NCI-H510A (cell line): Measurements from ENCODE around the gene CA10.

ENCODE experiments used
- DNase-seq: peaks from one replicate; lab custom pipeline; 2025; lab: John Stamatoyannopoulos, UW

CA10 gene

DNA sequence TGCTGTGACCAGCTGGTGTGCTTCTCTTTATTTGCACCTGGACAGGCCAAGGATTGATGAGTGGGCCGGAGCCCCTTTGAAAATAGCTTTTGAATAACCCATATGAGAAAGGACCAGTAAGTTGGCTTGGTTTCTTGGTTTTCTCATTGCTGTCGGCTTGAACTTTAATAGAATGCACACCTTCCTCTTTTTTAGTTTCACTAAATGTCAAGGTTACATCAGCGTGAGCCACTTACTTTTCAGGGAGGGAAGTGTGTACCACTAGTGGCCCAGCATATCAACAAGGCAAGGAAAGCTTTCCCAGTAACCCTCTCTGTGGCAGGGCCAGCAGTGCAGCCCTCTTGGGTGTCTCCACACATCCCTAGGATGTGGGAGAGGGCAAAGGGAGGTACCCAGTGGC is 433.3 kb downstream of the CA10 start:
- no peak for DNase-seq

DNA sequence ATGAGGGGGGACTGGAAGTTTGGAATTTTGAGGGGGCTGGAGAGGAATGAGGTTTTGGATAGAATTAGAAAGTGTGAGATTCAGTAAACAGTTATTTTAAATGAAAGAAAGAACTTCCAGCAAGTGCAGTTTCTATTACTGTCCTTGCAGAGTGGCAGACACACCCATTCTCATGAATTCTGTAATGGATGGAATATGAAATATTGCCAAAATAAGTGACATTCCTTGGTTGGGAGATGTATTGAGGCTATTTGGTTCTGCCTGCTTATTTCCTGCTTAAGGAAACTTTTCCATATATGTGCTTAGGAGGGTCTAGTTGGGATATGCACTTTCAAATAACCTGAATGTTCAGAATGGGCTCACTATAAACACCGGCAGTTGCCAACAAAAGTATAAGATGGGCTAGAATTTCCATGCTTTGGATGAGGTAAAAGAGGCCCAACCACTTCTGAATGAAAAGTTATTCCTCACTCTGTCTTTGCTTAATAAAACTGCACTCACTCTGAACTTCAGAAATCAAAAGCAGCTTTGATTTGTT is 434.4 kb downstream of the CA10 start:
- no peak for DNase-seq

DNA sequence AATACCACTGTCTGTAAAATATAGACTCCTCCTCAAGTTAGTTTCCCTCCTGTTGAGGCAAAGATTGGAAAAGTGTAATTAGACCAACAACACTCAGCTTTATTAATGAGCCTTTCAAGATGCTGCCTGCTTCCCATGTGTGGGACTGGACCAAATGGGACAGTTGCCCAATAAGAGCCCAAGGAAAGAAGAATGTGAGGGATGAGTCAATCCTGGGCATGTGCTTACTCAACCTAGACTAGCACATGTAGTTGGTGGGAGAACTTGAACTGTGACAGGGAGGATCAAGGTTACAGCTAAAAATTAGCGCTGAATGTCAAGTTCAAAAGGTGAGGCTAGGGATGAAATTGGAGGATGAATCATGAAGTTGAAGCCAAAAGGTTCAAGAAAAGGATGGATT is 435.5 kb downstream of the CA10 start:
- DNase-seq, result no peak

DNA sequence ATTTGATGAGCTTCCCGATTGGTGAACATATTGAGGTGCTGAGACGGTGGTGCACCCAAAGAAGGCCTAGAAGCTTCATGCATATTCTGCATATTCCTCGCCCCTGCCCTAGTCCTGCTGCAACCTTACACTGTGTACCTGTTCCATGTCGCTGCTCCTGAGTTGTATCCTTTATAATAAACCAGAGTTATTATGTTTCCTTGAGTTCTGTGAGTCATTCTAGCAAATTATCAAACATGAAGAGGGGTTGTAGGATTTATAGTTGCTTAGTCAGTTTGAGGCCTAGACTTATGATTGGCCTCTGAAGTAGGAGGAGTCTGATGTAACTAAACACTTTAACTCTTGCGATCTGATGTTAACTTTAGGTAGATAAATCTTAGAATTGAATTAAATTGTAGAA is 436.8 kb downstream of the CA10 start:
- DNase-seq, result no peak

DNA sequence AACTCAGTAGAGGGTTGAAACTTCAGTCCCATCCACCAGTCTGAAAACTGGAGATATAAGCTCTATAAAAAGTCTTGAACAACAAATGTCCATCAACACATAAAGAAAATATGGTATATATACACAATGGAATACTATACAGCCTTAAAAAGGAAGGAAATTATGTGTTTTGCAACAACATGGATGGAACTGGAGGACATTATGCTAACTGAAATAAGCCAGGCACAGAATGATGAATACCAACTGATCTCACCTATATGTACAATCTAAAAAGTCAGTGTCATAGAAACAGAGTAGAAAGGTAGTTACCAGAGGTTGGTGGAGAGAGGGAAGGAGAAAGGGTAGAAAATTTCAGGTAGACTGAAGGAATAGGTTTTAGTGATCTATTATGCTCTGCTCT is 438.1 kb downstream of the CA10 start:
- DNase-seq, result no peak

DNA sequence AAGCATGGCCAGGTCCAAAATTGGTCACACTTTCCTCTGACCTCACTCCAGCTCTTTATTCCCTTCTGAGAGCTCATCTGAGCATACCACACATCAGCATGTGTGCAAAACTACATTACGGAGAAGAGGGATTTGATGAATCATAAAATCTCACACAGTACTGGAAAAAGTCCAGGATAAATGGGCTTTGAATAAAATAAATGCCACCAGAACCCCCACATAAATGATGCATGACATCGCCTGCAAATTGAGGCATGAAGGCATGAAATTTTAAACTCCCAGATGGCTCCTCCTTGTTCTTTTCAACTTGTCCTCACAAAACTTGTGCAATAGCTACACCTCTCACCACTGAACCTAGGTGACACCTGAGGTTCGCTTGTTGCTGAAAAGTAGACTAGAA is 439.5 kb downstream of the CA10 start:
- no peak for DNase-seq

DNA sequence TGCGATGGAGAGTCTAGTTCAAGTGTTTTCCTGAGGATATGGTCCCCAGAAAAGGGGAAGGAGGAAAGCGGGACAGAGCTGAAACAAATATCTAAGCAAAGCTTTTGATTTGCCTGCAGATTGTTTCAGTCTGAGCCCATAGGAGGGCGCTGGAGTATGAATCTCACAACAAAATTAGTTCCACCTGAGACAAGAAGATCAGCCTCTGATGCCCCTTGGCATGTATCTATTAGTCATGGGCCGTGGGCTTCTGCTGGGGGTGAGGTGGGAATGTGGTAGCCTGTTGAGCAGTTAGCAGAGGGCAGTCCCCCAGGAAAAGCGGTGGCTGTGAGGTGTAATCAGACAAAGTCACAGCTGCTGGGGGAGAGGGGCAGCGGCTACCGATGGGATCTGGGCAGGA is 446.9 kb downstream of the CA10 start:
- no peak for DNase-seq

DNA sequence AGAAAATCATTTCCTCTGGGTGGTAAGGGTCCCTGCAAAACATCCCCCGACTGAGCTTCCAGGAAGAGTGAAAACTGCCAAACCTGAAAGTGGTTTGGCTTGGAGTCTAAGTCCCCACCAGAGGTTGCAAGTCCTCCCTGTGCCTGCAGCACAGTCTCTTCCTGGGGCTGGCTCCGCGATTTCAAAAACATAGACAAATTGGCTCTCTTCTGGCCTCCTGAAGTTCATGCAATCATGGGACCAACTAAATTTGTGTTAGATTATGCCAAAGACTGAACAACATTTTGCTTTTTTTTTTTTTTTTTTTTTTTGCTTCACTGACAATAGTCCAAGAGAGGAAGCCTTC is 447.9 kb downstream of the CA10 start:
- no peak for DNase-seq

DNA sequence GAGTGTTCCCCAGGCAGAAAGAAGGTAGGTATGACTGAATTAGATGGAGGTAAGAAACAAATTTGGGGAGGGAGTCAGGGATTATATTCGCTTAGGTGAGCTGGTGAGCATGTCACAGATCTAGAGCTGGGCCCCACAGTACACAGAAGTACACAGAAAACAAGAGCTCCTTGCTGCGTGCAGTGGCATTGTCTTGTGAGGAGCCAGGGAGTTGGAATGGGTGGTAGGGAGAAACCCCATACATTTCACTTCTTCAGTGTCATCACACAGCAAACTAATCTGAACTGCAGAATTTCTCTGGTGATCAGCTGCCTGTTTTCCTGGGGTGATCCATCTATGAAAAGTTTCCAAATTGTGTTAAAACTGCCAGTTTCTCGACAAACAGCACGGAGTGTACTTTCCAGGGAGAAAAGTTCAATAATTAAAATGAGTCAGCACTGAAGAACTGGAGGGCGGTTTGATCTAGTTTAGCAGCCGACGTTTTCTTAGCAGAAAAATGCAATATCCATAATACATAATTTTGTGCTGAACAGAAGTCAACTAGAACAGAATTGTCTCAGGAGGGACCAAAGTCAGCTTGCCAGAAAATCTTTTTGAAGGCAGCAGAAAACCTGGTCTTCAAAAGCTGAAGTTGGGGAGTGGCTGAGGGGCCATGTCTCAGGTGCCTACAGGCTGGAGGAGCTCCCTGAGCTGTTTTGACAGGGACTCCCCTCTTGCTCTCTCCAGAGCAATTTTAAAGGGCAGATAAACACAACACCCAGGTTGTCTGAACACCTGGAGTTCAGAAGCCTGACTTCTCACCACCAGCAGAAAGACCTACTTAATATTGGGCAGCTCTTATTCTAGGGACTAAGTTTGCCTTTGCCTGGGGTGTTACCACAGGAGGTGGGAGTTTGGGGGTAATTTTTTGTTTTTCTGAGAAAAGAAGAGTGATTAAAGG is 448.6 kb downstream of the CA10 start:
- no peak for DNase-seq

DNA sequence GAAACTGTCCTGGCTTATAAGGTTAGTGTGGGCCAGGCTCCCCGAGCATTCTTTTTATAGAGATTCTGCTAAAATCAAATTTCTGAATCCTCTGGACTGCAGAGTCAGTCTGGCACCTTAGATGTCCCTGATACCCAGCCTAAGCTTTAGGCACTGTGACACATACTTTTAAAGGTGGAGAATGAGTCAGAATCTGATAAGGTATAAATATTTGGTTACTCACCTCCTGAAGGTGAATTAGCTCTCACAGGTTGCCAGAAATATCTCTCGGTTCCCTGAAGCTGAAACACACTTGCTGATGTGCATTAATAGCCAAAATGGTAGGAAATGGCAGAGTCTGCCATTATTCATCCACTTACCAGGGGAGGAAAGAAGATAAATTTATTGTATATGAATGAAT is 451.3 kb downstream of the CA10 start:
- no peak for DNase-seq

DNA sequence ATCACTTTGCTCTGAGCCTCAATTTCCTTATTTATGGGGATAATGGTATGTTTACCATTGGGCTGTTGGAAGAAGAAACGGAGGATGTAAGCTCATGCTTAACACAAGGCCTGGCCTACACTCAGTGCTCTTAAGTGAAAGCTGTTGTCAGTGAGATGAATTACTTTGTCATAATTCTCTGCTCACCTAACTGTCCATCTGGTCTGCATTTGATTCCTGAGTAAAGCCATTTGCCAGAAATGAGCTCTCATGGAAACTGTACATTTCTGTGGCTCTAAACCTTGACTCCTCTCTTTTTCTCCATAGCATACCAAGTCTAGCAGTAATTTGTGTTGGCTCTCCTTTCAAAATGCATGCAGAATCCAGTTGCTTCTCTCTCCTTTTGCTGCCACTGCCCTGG is 452.4 kb downstream of the CA10 start:
- no peak for DNase-seq

DNA sequence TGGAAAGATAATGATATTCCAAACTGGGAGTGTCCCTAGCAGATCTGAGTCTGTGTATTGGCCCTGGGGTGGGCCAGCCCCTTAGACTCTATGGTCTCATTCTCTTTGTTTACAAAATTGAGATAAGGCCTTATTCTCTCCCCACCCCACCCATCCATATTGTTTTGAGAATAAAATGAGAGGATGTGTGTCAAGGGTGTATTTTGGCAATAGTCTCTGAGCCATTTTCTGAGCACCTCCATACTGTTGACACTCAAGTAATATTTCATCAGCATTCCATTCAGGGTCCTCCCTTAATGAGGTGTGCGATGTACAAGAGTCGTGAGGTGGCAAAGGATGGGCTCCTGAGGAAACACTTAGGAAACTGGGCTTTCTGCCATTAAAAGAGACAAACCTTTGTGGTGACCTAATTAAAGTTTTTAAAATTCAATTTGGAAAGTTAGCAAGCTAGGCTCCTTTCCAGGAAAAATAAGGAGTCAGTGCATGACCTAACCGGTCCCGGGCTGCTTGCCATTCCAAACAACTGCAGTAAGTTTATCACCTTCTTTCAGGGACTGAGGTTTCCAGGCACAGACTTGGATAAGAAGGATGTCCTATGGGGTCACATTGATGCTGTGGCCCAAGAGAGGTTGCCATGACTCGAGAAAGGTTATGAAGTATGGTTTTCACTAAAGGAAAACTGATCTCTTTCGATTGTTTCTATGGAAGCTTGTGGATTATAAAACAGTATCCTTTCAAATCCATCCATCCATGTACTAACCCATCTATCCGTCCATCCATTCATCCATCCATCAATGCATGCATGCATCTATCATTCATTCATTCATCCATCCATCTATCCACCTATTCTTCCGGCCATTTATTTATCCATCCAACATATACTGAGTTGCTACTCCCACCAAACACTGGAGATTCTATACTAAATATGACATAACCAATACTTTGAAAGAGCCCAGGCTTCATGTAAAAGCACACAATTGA is 454.9 kb downstream of the CA10 start:
- DNase-seq, result no peak

DNA sequence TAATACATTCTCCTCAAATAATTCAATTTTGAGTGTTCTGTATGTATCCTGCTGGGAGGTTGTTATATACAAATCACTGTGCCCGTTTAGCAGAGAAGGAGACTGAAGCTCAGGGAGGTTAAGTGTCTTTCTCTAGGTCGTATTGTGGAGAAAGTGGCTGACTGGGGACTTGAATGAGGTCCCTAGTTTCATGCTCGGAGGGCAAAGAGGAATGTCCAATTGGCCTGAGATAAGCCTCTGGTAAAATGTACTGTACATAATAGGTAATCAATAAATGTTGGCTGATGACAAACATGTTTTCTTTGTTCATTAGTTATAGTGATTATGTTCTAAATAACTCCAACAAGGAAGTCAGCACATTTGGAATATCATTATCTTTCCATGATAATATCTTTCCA is 455.6 kb downstream of the CA10 start:
- no peak for DNase-seq

DNA sequence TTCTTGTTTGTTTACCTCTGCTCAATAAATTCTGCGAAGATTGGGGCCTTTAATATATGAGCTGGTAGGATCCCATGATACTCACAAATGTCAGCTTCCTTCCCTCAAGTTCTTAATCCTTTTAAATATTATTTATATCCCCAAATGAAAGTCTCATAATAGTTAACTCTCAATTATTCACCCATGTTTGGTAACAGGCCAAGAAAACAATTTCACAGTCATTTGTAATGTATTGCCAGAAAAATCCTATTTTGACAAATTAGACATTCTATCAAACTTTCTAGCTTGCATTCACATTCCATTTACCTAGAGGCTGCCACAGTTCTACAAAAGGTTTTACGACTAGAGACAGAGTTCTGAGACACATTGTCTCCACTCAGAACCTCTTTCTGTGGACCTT is 457.0 kb downstream of the CA10 start:
- no peak for DNase-seq

DNA sequence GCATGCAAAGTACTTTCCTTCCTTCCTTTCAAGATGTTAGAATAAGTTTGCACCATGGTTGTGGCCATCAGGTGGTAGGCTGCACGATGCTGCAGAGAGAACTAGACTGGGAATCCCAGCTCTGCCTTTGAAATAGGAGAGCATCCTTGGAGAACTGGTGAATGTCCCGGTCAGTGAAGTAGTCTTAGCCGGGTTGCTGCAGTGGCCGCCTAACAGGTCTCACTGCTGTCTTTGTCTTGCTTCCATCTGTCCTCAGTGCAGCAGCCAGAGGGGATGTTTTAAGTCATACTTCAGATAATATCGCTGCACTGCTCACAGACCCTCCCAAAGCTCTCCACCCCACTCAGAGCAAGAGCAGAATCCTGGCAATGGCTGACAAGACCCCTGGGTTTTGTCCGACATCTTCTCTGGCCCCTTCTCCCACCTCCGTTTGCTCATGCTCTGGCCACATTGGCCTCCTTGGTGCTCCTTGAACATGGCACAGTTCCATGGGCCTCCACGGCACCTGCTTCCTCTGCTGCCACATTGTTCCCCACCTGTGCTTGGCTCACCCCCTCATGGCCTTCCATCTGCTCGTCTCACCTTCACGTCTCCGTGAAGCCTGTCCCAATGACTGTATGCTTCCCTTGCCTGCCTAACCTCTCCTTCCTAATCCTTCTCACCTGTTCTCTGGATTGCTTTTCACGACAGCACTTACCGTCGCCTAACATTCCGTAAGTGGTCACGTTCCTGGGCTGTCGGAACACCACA is 458.3 kb downstream of the CA10 start:
- DNase-seq, result no peak

DNA sequence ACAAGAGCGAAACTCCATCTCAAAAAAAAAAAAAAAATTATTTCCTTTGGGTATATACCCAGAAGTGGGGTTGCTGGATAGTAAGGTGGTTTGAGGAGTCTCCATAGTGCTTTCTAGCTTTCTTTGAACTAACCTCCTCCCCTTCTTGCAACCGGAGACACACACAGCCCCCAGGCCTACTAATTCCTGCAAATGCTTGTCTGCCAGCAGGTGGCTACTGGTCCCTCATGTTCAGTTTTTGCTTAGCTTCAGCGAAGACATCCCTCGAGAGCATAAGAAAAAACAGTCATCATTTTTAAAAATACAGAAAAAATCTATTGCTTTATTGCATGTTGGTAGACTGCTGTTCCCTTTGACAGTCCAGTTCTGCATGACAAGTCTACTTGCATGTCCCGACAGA is 459.2 kb downstream of the CA10 start:
- no peak for DNase-seq

DNA sequence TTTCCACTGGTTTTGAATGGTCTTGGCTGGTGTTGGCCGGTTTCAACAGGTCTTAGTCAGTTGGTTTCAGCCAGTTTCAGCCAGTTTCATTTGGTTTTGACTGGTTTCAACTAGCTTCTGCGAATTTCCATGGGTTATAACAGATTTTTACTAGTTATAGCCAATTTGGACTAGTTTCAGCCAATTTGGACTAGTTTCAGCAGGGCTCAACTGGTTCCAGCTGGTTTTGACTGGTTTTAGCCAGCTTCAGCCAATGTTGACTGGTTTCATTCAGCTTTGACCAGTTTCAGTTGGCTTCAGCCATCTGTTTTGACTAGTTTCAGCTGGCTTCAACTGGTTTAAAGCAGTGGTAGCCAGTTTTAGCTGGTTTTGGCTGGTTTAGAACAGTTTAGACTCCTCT is 465.6 kb downstream of the CA10 start:
- DNase-seq, result no peak

DNA sequence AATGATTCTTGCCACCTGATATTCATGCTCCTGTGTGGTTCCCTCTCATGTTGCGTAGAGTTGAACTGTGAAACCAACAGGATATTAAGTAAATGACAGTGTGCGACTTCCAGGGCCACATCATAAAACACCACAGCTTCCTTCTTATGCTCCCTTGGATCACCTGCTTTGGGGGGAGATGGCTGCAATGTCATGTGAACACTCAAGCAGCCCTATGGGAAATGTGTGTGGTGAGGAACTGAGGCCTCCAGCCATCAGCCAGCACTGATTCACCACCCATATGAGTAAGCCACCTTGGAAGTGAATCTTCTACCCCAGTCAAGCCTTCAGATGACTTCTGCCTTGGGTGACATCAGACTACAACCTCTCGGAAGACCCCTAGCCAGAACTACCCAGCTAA is 470.6 kb downstream of the CA10 start:
- no peak for DNase-seq

DNA sequence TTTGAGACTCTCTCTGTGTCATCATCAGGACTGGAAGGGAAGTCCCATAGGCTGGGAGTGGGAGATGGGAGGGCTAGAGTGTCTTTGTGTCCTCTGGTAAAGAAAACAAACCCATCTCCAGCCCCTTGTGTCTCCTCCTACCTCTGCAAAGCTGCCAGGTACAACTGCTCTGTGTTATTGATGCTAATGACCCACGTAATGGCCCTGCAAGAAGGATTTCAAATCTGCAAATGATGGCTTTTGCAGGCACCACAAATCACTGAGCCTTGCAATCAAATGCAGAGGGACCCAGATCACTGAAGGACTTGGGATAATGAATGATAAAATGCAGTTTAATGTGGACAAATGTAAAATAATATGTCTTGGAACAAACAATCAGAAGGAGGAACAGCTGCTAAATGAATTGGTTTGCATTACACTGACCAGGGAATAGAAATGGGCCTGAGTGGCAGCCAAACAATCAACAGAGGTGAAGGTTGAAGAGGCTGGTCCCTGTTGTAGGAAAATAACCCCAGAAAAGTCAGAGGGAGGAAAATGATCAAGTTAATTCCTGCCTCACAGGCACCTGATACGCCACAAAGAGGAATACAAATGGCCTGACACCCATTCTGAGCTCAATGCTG is 473.1 kb downstream of the CA10 start:
- no peak for DNase-seq

DNA sequence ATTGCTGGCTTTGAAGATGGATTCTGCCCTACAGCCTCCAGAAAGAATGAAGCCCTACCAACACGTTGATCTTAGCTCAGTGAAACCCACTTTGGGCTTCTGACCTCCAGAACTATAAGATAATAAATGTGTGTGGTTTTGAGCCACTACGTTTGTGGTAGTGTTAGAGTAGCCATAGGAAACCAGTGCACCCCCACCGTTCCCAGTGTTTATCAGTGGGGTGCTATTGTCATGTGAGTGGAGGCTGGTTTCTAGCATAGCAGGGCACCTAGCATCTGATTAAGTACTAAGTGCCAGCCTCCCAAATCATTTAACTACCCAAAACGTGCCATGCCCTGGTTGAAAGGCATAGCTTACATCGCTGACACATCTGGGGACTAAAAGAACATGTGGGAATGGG is 474.3 kb downstream of the CA10 start:
- DNase-seq, result no peak

DNA sequence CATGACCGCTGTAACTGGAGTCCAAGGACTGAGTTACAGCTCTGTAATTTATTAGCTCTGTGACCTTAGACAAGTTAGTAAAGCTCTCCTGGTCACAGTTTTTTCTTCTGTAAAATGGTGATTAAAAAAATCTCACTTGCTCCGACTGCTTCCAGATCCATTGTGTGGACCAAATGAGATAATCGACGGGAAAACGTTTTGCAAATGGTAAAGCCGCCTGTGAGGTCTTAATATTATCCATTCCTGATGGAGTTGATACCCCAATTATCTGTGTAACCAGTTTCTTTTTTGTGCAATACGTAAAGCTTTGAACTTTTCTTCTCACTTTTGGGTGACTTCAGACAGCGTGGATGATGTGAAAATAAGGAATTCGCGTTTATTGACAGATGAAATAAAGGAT is 475.2 kb downstream of the CA10 start:
- DNase-seq, result no peak

DNA sequence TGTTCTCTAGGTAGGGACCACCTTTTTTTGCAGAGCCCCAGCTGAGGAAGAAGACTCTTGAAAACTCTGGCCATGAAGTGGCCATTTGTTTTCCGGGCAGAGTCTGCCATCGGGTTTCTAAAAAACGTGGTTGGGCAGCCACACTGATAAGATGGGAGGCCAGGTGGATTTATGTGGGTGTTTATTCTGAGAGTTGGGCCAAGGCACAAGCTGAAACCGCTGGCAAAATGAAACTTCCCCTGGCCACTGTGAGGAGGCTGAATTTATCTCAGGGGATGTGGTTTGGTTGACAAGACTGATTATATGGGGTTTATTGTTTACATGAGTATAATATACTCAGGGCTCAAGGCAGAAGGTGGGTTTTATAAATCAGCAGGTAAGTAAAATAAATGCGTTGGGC is 476.4 kb downstream of the CA10 start:
- DNase-seq, result no peak
